ENCODE data around the gene PGP.

PGP gene

DNA sequence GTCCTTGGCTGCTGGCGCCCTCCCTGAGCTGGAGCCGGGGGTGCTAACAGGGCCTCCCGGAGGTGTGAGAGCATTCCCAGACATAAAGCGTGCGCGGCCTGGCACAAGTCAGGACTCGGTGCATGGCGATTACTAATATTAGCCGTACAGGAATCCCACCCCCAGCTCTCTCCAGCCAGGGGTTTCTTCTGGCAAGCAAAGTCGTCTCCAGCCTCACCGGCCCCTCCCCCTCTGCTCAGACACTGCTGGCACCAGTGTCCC, 23.3 kb downstream of the PGP start:
- H2BK120ac ChIP-seq (ENCODE audit: insufficient read depth, low read length, poor library complexity) = no peak overlapping the region
- H2AFZ ChIP-seq (ENCODE audit: insufficient read depth, low read length, poor library complexity) = no peak overlapping the region
- H4K8ac ChIP-seq (ENCODE audit: low read depth, low read length) = no peak overlapping the region
- H3K9me3 ChIP-seq (ENCODE audit: insufficient read depth, low read depth, low read length) = peaks cover 2% of the 10 kb centered on the region
- no peaks in the 10 kb centered on the region for H3K79me1 ChIP-seq (ENCODE audit: low read length)
- H2AK5ac ChIP-seq (ENCODE audit: low read length) = no peak overlapping the region
- no peak overlapping the region for H3K23ac ChIP-seq (ENCODE audit: low read length)
- H3K27me3 ChIP-seq (ENCODE audit: insufficient read depth, low read length) = peaks cover 13% of the 10 kb centered on the region
- no peaks in the 10 kb centered on the region for H3K79me2 ChIP-seq (ENCODE audit: control insufficient read depth, insufficient read depth, low read length, poor library complexity)
- H3K4me2 ChIP-seq (ENCODE audit: low read length) = no peak overlapping the region
- H3K9ac ChIP-seq (ENCODE audit: low read length) = no peak overlapping the region
- no peaks in the 10 kb centered on the region for H3K36me3 ChIP-seq (ENCODE audit: control insufficient read depth in 1 of 2, insufficient read depth in 2 of 2, low read length in 2 of 2)
- no peak for DNase-seq
- no peaks in the 10 kb centered on the region for H3K4me1 ChIP-seq (ENCODE audit: control insufficient read depth in 1 of 2, insufficient read depth in 2 of 2, low read length in 2 of 2)
- no peak overlapping the region for H3K4ac ChIP-seq (ENCODE audit: low read depth, low read length)
- H4K12ac ChIP-seq (ENCODE audit: low read depth, low read length) = no peak overlapping the region
- no peak overlapping the region for H3K27ac ChIP-seq (ENCODE audit: low read depth, low read length)
- no peak overlapping the region for H3K18ac ChIP-seq (ENCODE audit: low read length)
- H2BK12ac ChIP-seq (ENCODE audit: low read length) = no peak overlapping the region
- no peak overlapping the region for H3K4me3 ChIP-seq (ENCODE audit: low read depth, low read length)
- H4K91ac ChIP-seq (ENCODE audit: low read depth, low read length) = no peak overlapping the region
- H3K14ac ChIP-seq (ENCODE audit: low read length) = no peak overlapping the region
- no CpG with 5 or more reads among the region's 11 CpGs for WGBS (ENCODE audit: extremely low coverage, insufficient coverage, insufficient read length)
- no peak overlapping the region for H2BK5ac ChIP-seq (ENCODE audit: low read depth, low read length, poor library complexity)

DNA sequence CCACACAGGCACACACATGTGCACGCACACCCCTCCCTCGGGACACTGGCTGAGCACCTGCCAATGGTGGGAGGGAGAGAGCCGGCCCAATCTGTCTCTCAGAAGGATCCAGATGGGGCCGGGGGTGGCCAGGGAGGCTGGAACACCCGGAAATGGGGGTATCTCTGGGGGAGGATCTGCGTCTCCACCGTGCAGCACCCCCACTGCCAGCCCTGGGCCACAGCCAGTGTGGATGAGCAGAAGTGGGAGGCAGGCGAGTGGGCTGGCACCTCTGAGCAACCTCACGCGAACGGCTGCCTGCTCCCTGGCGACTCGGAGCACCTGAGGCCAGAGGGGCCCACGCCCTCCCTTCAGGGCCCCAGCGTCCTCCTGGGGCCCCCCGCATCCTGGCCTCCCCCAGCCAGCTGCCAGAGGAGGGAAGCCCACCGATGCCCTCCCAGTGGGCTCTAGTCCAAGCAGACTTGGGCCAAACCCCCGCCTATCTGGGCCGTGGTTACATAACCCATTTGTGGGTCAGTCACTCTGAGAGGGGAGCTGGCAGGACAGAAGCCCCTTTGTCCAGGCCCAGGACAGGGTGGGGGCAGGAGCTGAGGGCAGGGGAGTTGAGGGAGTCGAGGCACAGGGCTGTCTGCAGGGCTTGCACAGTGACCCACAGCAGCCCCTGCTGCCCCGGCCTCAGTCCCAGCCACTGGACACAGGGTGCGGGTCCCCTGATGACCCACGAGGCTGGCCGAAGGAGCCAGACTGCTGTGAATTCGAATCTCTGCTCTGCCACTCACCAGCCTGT, 23.8 kb downstream of the PGP start:
- no peaks in the 10 kb centered on the region for H3K79me2 ChIP-seq (ENCODE audit: control insufficient read depth, insufficient read depth, low read length, poor library complexity)
- no peak overlapping the region for H3K4me3 ChIP-seq (ENCODE audit: low read depth, low read length)
- H2AK5ac ChIP-seq (ENCODE audit: low read length) = no peak overlapping the region

DNA sequence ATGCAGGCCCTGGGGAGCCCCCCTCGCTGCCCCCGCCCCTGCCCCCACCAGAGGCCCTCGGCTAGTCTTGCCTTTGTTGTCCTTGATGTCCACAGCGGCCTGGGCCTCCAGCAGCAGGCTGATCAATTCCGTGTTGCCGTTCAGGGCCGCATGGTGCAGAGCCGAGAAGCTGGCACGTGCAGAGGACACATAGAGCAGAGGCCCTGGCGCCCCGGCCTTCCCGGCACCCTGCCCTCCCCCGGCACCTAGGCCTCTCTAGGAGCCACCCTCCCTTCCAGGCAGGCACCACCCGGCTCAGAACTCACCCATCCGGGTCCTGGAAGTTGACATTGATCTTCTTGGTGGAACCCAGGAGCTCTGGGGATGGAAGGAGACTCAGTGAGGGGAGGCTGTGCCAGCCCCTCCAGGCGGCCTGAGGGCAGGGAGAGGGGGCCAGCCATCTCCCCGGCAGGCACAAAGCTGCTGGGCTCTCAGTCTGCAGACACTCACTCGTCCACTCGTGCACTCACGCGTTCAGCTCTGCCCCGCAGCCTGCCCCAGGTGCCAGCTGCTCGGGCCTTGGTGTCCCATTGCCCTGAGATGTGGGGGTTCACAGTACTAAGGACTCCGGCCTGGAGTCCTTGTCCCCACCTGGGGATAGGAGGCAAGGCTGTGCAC, 24.5 kb downstream of the PGP start:
- Histone ChIP-seq H3K4me2 (ENCODE audit: low read length) (no peak overlapping the region), H4K91ac (ENCODE audit: low read depth, low read length) (no peak overlapping the region), H2BK5ac (ENCODE audit: low read depth, low read length, poor library complexity) (no peak overlapping the region), H3K4ac (ENCODE audit: low read depth, low read length) (no peak overlapping the region), H3K79me1 (ENCODE audit: low read length) (no peaks in the 10 kb centered on the region), H2BK12ac (ENCODE audit: low read length) (no peak overlapping the region), H2AK5ac (ENCODE audit: low read length) (no peak overlapping the region), H3K27ac (ENCODE audit: low read depth, low read length) (no peak overlapping the region), H3K27me3 (ENCODE audit: insufficient read depth, low read length) (peaks cover 2% of the 10 kb centered on the region), H3K4me3 (ENCODE audit: low read depth, low read length) (no peak overlapping the region), H3K18ac (ENCODE audit: low read length) (no peak overlapping the region), H2BK120ac (ENCODE audit: insufficient read depth, low read length, poor library complexity) (no peak overlapping the region), H4K8ac (ENCODE audit: low read depth, low read length) (no peak overlapping the region), H3K36me3 (ENCODE audit: control insufficient read depth in 1 of 2, insufficient read depth in 2 of 2, low read length in 2 of 2) (no peaks in the 10 kb centered on the region), H3K23ac (ENCODE audit: low read length) (no peak overlapping the region), H4K12ac (ENCODE audit: low read depth, low read length) (no peak overlapping the region), H3K9ac (ENCODE audit: low read length) (no peak overlapping the region), H3K79me2 (ENCODE audit: control insufficient read depth, insufficient read depth, low read length, poor library complexity) (no peaks in the 10 kb centered on the region), H2AFZ (ENCODE audit: insufficient read depth, low read length, poor library complexity) (no peak overlapping the region), H3K4me1 (ENCODE audit: control insufficient read depth in 1 of 2, insufficient read depth in 2 of 2, low read length in 2 of 2) (no peaks in the 10 kb centered on the region), H3K9me3 (ENCODE audit: insufficient read depth, low read depth, low read length) (peaks cover 2% of the 10 kb centered on the region), H3K14ac (ENCODE audit: low read length) (no peak overlapping the region)
- WGBS (ENCODE audit: extremely low coverage, insufficient coverage, insufficient read length) = no CpG with 5 or more reads among the region's 24 CpGs
- no peak for DNase-seq

More for the DNA sequence above, 23.8 kb downstream of the PGP start:
- Histone ChIP-seq H3K23ac (ENCODE audit: low read length) (no peak overlapping the region), H4K91ac (ENCODE audit: low read depth, low read length) (no peak overlapping the region), H3K4me2 (ENCODE audit: low read length) (no peak overlapping the region), H3K27ac (ENCODE audit: low read depth, low read length) (no peak overlapping the region), H3K4me1 (ENCODE audit: control insufficient read depth in 1 of 2, insufficient read depth in 2 of 2, low read length in 2 of 2) (no peaks in the 10 kb centered on the region), H3K9ac (ENCODE audit: low read length) (no peak overlapping the region), H3K79me1 (ENCODE audit: low read length) (no peaks in the 10 kb centered on the region), H3K36me3 (ENCODE audit: control insufficient read depth in 1 of 2, insufficient read depth in 2 of 2, low read length in 2 of 2) (no peaks in the 10 kb centered on the region), H4K12ac (ENCODE audit: low read depth, low read length) (no peak overlapping the region), H2AFZ (ENCODE audit: insufficient read depth, low read length, poor library complexity) (no peak overlapping the region), H2BK5ac (ENCODE audit: low read depth, low read length, poor library complexity) (no peak overlapping the region), H3K9me3 (ENCODE audit: insufficient read depth, low read depth, low read length) (peaks cover 2% of the 10 kb centered on the region), H2BK120ac (ENCODE audit: insufficient read depth, low read length, poor library complexity) (no peak overlapping the region), H3K4ac (ENCODE audit: low read depth, low read length) (no peak overlapping the region), H4K8ac (ENCODE audit: low read depth, low read length) (no peak overlapping the region), H3K14ac (ENCODE audit: low read length) (no peak overlapping the region), H3K18ac (ENCODE audit: low read length) (no peak overlapping the region), H2BK12ac (ENCODE audit: low read length) (no peak overlapping the region), H3K27me3 (ENCODE audit: insufficient read depth, low read length) (peaks cover 9% of the 10 kb centered on the region)
- DNase-seq = no peak
- WGBS (ENCODE audit: extremely low coverage, insufficient coverage, insufficient read length) = no CpG with 5 or more reads among the region's 25 CpGs

DNA sequence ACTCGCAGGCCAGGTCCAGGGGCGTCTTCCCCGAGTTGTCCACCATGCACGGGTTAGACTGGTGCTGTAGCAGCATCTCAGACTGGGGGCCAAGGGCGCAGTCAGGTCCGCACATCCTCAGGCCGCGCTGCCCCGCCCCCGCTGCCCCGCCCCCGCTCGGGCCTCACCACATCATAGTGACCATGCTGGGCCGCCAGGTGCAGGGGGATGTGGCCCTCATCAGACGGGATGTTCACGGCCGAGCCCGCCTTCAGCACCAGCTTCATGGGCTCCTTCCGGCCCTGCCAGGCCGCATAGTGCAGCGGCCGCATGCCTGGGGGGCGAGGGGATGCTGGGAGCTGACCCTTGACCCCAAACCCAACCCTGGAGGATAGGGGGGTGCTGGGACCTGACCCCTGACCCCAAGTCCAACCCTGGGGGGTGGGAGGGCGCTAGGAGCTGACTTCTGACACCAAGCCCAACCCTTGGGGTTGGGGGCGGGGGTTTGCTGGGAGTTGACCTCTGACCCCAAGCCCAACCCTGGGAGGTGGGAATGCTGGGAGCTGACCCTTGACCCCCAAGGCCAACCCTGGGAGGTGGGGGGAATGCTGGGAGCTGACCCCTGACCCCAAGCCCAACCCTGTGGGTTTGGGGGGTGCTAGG, 25.3 kb downstream of the PGP start:
- H2AFZ ChIP-seq (ENCODE audit: insufficient read depth, low read length, poor library complexity) = no peak overlapping the region
- H3K9ac ChIP-seq (ENCODE audit: low read length) = no peak overlapping the region
- DNase-seq = no peak
- no peak overlapping the region for H3K14ac ChIP-seq (ENCODE audit: low read length)
- no peaks in the 10 kb centered on the region for H3K79me1 ChIP-seq (ENCODE audit: low read length)
- H3K23ac ChIP-seq (ENCODE audit: low read length) = no peak overlapping the region
- no peak overlapping the region for H4K91ac ChIP-seq (ENCODE audit: low read depth, low read length)
- no peak overlapping the region for H2BK5ac ChIP-seq (ENCODE audit: low read depth, low read length, poor library complexity)
- H3K4ac ChIP-seq (ENCODE audit: low read depth, low read length) = no peak overlapping the region
- H3K79me2 ChIP-seq (ENCODE audit: control insufficient read depth, insufficient read depth, low read length, poor library complexity) = no peaks in the 10 kb centered on the region
- no peak overlapping the region for H2BK120ac ChIP-seq (ENCODE audit: insufficient read depth, low read length, poor library complexity)
- WGBS (ENCODE audit: extremely low coverage, insufficient coverage, insufficient read length) = no CpG with 5 or more reads among the region's 25 CpGs
- H3K4me1 ChIP-seq (ENCODE audit: control insufficient read depth in 1 of 2, insufficient read depth in 2 of 2, low read length in 2 of 2) = no peaks in the 10 kb centered on the region
- H3K9me3 ChIP-seq (ENCODE audit: insufficient read depth, low read depth, low read length) = peaks cover 2% of the 10 kb centered on the region
- no peak overlapping the region for H3K27ac ChIP-seq (ENCODE audit: low read depth, low read length)
- H3K18ac ChIP-seq (ENCODE audit: low read length) = no peak overlapping the region
- H3K4me2 ChIP-seq (ENCODE audit: low read length) = no peak overlapping the region
- no peak overlapping the region for H4K12ac ChIP-seq (ENCODE audit: low read depth, low read length)
- H3K4me3 ChIP-seq (ENCODE audit: low read depth, low read length) = no peak overlapping the region
- no peaks in the 10 kb centered on the region for H3K36me3 ChIP-seq (ENCODE audit: control insufficient read depth in 1 of 2, insufficient read depth in 2 of 2, low read length in 2 of 2)
- H3K27me3 ChIP-seq (ENCODE audit: insufficient read depth, low read length) = no peaks in the 10 kb centered on the region
- H2AK5ac ChIP-seq (ENCODE audit: low read length) = no peak overlapping the region
- no peak overlapping the region for H2BK12ac ChIP-seq (ENCODE audit: low read length)
- no peak overlapping the region for H4K8ac ChIP-seq (ENCODE audit: low read depth, low read length)

Measured in trophoblast cell (in vitro differentiated cells and primary cell).